Measurements from ENCODE around the gene STARD8.
"Not testable (repeated sequence)": the region's sequence is repeated elsewhere in the genome, so short reads cannot be mapped to it uniquely, and the experiment has no call there.

Gene STARD8

GRCh38 chrX:68652326-68653170 lies 5.1 kb downstream of the STARD8 start:
- Histone ChIP-seq H3K9me3 (ENCODE audit: low read depth, low read length) (no peaks in the 10 kb centered on the region), H3K36me3 (ENCODE audit: insufficient read depth, low read length) (no peaks in the 10 kb centered on the region), H3K9ac (ENCODE audit: insufficient read length) (no peak overlapping the region), H3K27ac (no peak overlapping the region), H3K4me3 (no peak overlapping the region)
- TF ChIP-seq FOXP2 (optimal IDR thresholded peaks at IDR 0.05; ENCODE audit: control extremely low read depth, extremely low read length, insufficient read depth): no peak
- TF ChIP-seq EZH2 (IDR thresholded peaks at IDR 0.05): no peak
- TF ChIP-seq POLR2AphosphoS5 (IDR thresholded peaks at IDR 0.05; ENCODE audit: borderline replicate concordance, low read depth, low read length): no peak
- DNase-seq (ENCODE audit: low read depth, low spot score): no peak

- H3K27ac ChIP-seq: no peak overlapping the region
- no peak overlapping the region for H3K9ac ChIP-seq (ENCODE audit: insufficient read length)
- H3K4me3 ChIP-seq: no peak overlapping the region
- TF ChIP-seq FOXP2 (optimal IDR thresholded peaks at IDR 0.05; ENCODE audit: control extremely low read depth, extremely low read length, insufficient read depth): no peak
- no peak for TF ChIP-seq EZH2 (IDR thresholded peaks at IDR 0.05)
- TF ChIP-seq POLR2AphosphoS5 (IDR thresholded peaks at IDR 0.05; ENCODE audit: borderline replicate concordance, low read depth, low read length): no peak
- H3K9me3 ChIP-seq (ENCODE audit: low read depth, low read length): no peaks in the 10 kb centered on the region
- no peaks in the 10 kb centered on the region for H3K36me3 ChIP-seq (ENCODE audit: insufficient read depth, low read length)
- no peak for DNase-seq (ENCODE audit: low read depth, low spot score)
Observed at GRCh38 chrX:68654693-68655092, 7.2 kb downstream of the STARD8 start.

GRCh38 chrX:68656473-68656872 lies 9.0 kb downstream of the STARD8 start:
- H3K9ac ChIP-seq (ENCODE audit: insufficient read length); H3K27ac ChIP-seq; H3K4me3 ChIP-seq; DNase-seq (ENCODE audit: low read depth, low spot score); H3K36me3 ChIP-seq (ENCODE audit: insufficient read depth, low read length); H3K9me3 ChIP-seq (ENCODE audit: low read depth, low read length): not testable (repeated sequence)

GRCh38 chrX:68658530-68658929 lies 11.1 kb downstream of the STARD8 start:
- Histone ChIP-seq H3K9ac (ENCODE audit: insufficient read length) (no peak overlapping the region), H3K36me3 (ENCODE audit: insufficient read depth, low read length) (no peaks in the 10 kb centered on the region), H3K9me3 (ENCODE audit: low read depth, low read length) (no peaks in the 10 kb centered on the region), H3K27ac (no peak overlapping the region), H3K4me3 (no peak overlapping the region)
- DNase-seq (ENCODE audit: low read depth, low spot score): no peak
- TF ChIP-seq EZH2 (IDR thresholded peaks at IDR 0.05) (no peak), POLR2AphosphoS5 (IDR thresholded peaks at IDR 0.05; ENCODE audit: borderline replicate concordance, low read depth, low read length) (no peak), FOXP2 (optimal IDR thresholded peaks at IDR 0.05; ENCODE audit: control extremely low read depth, extremely low read length, insufficient read depth) (no peak)

GRCh38 chrX:68659385-68659784 lies 11.9 kb downstream of the STARD8 start:
- Histone ChIP-seq H3K4me3 (no peak overlapping the region), H3K9ac (ENCODE audit: insufficient read length) (no peak overlapping the region), H3K36me3 (ENCODE audit: insufficient read depth, low read length) (no peaks in the 10 kb centered on the region), H3K9me3 (ENCODE audit: low read depth, low read length) (no peaks in the 10 kb centered on the region), H3K27ac (no peak overlapping the region)
- TF ChIP-seq EZH2 (IDR thresholded peaks at IDR 0.05): no peak
- TF ChIP-seq FOXP2 (optimal IDR thresholded peaks at IDR 0.05; ENCODE audit: control extremely low read depth, extremely low read length, insufficient read depth): no peak
- no peak for TF ChIP-seq POLR2AphosphoS5 (IDR thresholded peaks at IDR 0.05; ENCODE audit: borderline replicate concordance, low read depth, low read length)
- no peak for DNase-seq (ENCODE audit: low read depth, low spot score)

- Histone ChIP-seq H3K36me3 (ENCODE audit: insufficient read depth, low read length) (no peaks in the 10 kb centered on the region), H3K9ac (ENCODE audit: insufficient read length) (no peak overlapping the region), H3K9me3 (ENCODE audit: low read depth, low read length) (no peaks in the 10 kb centered on the region), H3K27ac (no peak overlapping the region), H3K4me3 (no peak overlapping the region)
- TF ChIP-seq EZH2 (IDR thresholded peaks at IDR 0.05): no peak
- no peak for TF ChIP-seq POLR2AphosphoS5 (IDR thresholded peaks at IDR 0.05; ENCODE audit: borderline replicate concordance, low read depth, low read length)
- TF ChIP-seq FOXP2 (optimal IDR thresholded peaks at IDR 0.05; ENCODE audit: control extremely low read depth, extremely low read length, insufficient read depth): no peak
- no peak for DNase-seq (ENCODE audit: low read depth, low spot score)
Observed at GRCh38 chrX:68659786-68660185, 12.3 kb downstream of the STARD8 start.

- Histone ChIP-seq H3K9ac (ENCODE audit: insufficient read length) (no peak overlapping the region), H3K36me3 (ENCODE audit: insufficient read depth, low read length) (no peaks in the 10 kb centered on the region)
Observed at GRCh38 chrX:68660746-68661145, 13.3 kb downstream of the STARD8 start.

GRCh38 chrX:68665502-68665901 lies 18.0 kb downstream of the STARD8 start:
- Histone ChIP-seq H3K9ac (ENCODE audit: insufficient read length) (no peak overlapping the region), H3K36me3 (ENCODE audit: insufficient read depth, low read length) (no peaks in the 10 kb centered on the region), H3K4me3 (no peak overlapping the region), H3K9me3 (ENCODE audit: low read depth, low read length) (no peaks in the 10 kb centered on the region), H3K27ac (no peak overlapping the region)
- no peak for DNase-seq (ENCODE audit: low read depth, low spot score)
- TF ChIP-seq POLR2AphosphoS5 (IDR thresholded peaks at IDR 0.05; ENCODE audit: borderline replicate concordance, low read depth, low read length) (no peak), FOXP2 (optimal IDR thresholded peaks at IDR 0.05; ENCODE audit: control extremely low read depth, extremely low read length, insufficient read depth) (no peak), EZH2 (IDR thresholded peaks at IDR 0.05) (no peak)

More at GRCh38 chrX:68660746-68661145, 13.3 kb downstream of the STARD8 start:
- no peak overlapping the region for H3K4me3 ChIP-seq
- DNase-seq (ENCODE audit: low read depth, low spot score): no peak
- TF ChIP-seq FOXP2 (optimal IDR thresholded peaks at IDR 0.05; ENCODE audit: control extremely low read depth, extremely low read length, insufficient read depth) (no peak), POLR2AphosphoS5 (IDR thresholded peaks at IDR 0.05; ENCODE audit: borderline replicate concordance, low read depth, low read length) (no peak), EZH2 (IDR thresholded peaks at IDR 0.05) (no peak)
- H3K27ac ChIP-seq: no peak overlapping the region
- H3K9me3 ChIP-seq (ENCODE audit: low read depth, low read length): no peaks in the 10 kb centered on the region

GRCh38 chrX:68666580-68666979 lies 19.1 kb downstream of the STARD8 start:
- H3K4me3 ChIP-seq: no peak overlapping the region

More at GRCh38 chrX:68666580-68666979, 19.1 kb downstream of the STARD8 start:
- H3K9me3 ChIP-seq (ENCODE audit: low read depth, low read length): no peaks in the 10 kb centered on the region
- TF ChIP-seq POLR2AphosphoS5 (IDR thresholded peaks at IDR 0.05; ENCODE audit: borderline replicate concordance, low read depth, low read length) (no peak), EZH2 (IDR thresholded peaks at IDR 0.05) (no peak), FOXP2 (optimal IDR thresholded peaks at IDR 0.05; ENCODE audit: control extremely low read depth, extremely low read length, insufficient read depth) (no peak)
- no peak overlapping the region for H3K27ac ChIP-seq
- H3K36me3 ChIP-seq (ENCODE audit: insufficient read depth, low read length): no peaks in the 10 kb centered on the region
- no peak overlapping the region for H3K9ac ChIP-seq (ENCODE audit: insufficient read length)
- DNase-seq (ENCODE audit: low read depth, low spot score): no peak
